ENCODE data around the gene NOX1.
"Not testable (repeated sequence)": the region's sequence is repeated elsewhere in the genome, so short reads cannot be mapped to it uniquely, and the experiment has no call there.

Gene NOX1

DNA sequence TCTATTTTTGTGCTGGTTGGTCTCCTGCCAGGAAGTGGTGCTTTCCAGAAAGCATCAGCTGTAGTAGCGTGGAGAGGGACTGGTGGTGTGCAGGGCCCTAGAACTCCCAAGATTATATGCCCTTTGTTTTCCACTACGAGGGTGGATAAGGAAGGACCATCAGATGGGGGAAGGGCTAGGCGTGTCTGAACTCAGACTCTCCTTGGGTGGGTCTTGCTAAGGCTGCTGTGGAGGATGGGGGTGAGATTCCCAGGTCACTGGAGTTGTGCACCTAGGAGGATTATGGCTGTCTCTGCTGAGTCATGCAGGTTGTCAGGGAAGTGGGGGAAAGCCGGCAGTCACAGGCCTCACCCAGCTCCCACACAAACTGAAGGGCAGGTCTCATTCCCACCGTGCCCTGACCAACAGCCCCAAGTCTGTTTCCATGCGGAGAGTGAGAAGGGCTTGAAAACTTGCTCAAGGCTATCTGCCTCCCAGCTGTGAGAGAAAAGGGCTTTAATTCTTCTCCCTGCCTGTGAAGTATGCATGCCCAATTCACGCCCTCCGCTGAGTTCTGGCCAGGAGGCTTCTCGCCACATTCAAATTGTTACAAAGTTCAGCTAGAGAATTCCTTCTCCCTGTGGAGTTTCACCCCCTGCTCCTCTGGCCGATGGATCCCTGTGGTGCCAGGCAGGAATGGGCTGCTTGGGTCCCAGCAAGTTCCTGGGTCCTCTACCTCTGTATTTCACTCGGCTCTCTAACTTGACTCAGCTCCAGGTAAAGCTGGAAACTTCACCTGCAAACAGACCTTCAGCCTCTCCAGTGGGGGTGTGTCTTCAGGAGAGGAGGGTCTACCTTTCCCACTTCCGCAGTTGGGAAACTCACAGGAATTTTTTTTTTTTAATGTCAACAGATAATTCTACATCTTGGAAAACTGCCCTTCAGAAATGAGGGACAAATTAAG, 61.7 kb downstream of the NOX1 start:
- WGBS, 2 donors (ENCODE audit: extremely low coverage in 2 of 2, insufficient read length in 2 of 2, insufficient replicate concordance in 1 of 2) = no CpG with 5 or more reads among the region's 12 CpGs
- Histone ChIP-seq H3K9ac (ENCODE audit: low read depth, low read length, poor library complexity) (no peak overlapping the region), H2BK120ac (ENCODE audit: low read depth, low read length) (no peak overlapping the region), H2AK5ac (ENCODE audit: low read depth, low read length) (no peak overlapping the region), H3K18ac (ENCODE audit: low read length) (no peak overlapping the region), H2BK15ac (ENCODE audit: low read length) (no peak overlapping the region), H4K91ac (ENCODE audit: low read depth, low read length, poor library complexity) (no peak overlapping the region), H2AFZ (ENCODE audit: low read length) (peak overlapping the region; percentile 11), H2BK12ac (ENCODE audit: low read length) (no peak overlapping the region), H3K4me1 (ENCODE audit: control insufficient read depth in 2 of 2, insufficient read depth in 1 of 2, low read depth in 1 of 2, low read length in 2 of 2) (peaks cover 0 to 1% of the 10 kb centered on the region in 2 donors), H3K4me2 (ENCODE audit: insufficient read depth, low read length, poor library complexity, severe bottlenecking) (no peak overlapping the region), H4K8ac (ENCODE audit: low read depth, low read length) (no peak overlapping the region), H2BK5ac (ENCODE audit: low read length) (no peak overlapping the region), H3K23ac (ENCODE audit: low read depth, low read length, poor library complexity) (no peak overlapping the region), H3K4ac (ENCODE audit: low read length) (no peak overlapping the region), H3K27ac (replicated peaks; ENCODE audit: low read length) (no peak overlapping the region), H3K14ac (ENCODE audit: low read length) (no peak overlapping the region), H3K79me1 (ENCODE audit: low read depth, low read length) (no peaks in the 10 kb centered on the region), H3K27me3 (ENCODE audit: control insufficient read depth in 3 of 3, insufficient read depth in 3 of 3, low read depth in 1 of 3, low read length in 3 of 3) (peaks cover 0 to 15% (median 0%) of the 10 kb centered on the region in 3 experiments), H3K36me3 (replicated peaks in 1 of 2; ENCODE audit: control insufficient read depth in 2 of 2, insufficient read depth in 2 of 2, low read length in 2 of 2) (no peaks in the 10 kb centered on the region), H3K9me3 (replicated peaks in 1 of 2; ENCODE audit: control insufficient read depth in 2 of 2, insufficient read depth in 1 of 2, low read depth in 1 of 2, low read length in 2 of 2) (no peaks in the 10 kb centered on the region), H3K4me3 (ENCODE audit: low read length in 2 of 2) (no peak overlapping the region)
- DNase-seq (ENCODE audit: low spot score) = no peak

GRCh38 chrX:100808265-100808664, 65.9 kb downstream of the NOX1 start:
- not testable (repeated sequence) for H2AK5ac ChIP-seq (ENCODE audit: low read depth, low read length); H3K9me3 ChIP-seq (replicated peaks in 1 of 2; ENCODE audit: control insufficient read depth in 2 of 2, insufficient read depth in 1 of 2, low read depth in 1 of 2, low read length in 2 of 2); H3K4me3 ChIP-seq (ENCODE audit: low read length in 2 of 2); H3K18ac ChIP-seq (ENCODE audit: low read length); H4K91ac ChIP-seq (ENCODE audit: low read depth, low read length, poor library complexity); H2BK5ac ChIP-seq (ENCODE audit: low read length); H2BK12ac ChIP-seq (ENCODE audit: low read length); H3K4ac ChIP-seq (ENCODE audit: low read length); H3K4me1 ChIP-seq (ENCODE audit: control insufficient read depth in 2 of 2, insufficient read depth in 1 of 2, low read depth in 1 of 2, low read length in 2 of 2); H2BK15ac ChIP-seq (ENCODE audit: low read length); H2AFZ ChIP-seq (ENCODE audit: low read length); H3K23ac ChIP-seq (ENCODE audit: low read depth, low read length, poor library complexity); H3K27me3 ChIP-seq (ENCODE audit: control insufficient read depth in 3 of 3, insufficient read depth in 3 of 3, low read depth in 1 of 3, low read length in 3 of 3); H2BK120ac ChIP-seq (ENCODE audit: low read depth, low read length); H3K9ac ChIP-seq (ENCODE audit: low read depth, low read length, poor library complexity); H3K79me1 ChIP-seq (ENCODE audit: low read depth, low read length); DNase-seq (ENCODE audit: low spot score); H3K4me2 ChIP-seq (ENCODE audit: insufficient read depth, low read length, poor library complexity, severe bottlenecking); H3K36me3 ChIP-seq (replicated peaks in 1 of 2; ENCODE audit: control insufficient read depth in 2 of 2, insufficient read depth in 2 of 2, low read length in 2 of 2); H3K14ac ChIP-seq (ENCODE audit: low read length); H3K27ac ChIP-seq (replicated peaks; ENCODE audit: low read length); H4K8ac ChIP-seq (ENCODE audit: low read depth, low read length)
- WGBS, 2 donors (ENCODE audit: extremely low coverage in 2 of 2, insufficient read length in 2 of 2, insufficient replicate concordance in 1 of 2) = no CpG with 5 or more reads among the region's 7 CpGs

- Histone ChIP-seq H3K27me3 (ENCODE audit: control insufficient read depth in 3 of 3, insufficient read depth in 3 of 3, low read depth in 1 of 3, low read length in 3 of 3) (peaks cover 0 to 5% (median 0%) of the 10 kb centered on the region in 3 experiments), H2AK5ac (ENCODE audit: low read depth, low read length) (no peak overlapping the region), H3K79me1 (ENCODE audit: low read depth, low read length) (no peaks in the 10 kb centered on the region), H3K18ac (ENCODE audit: low read length) (no peak overlapping the region), H2BK12ac (ENCODE audit: low read length) (no peak overlapping the region), H4K8ac (ENCODE audit: low read depth, low read length) (no peak overlapping the region), H3K27ac (replicated peaks; ENCODE audit: low read length) (no peak overlapping the region), H2BK120ac (ENCODE audit: low read depth, low read length) (no peak overlapping the region), H2AFZ (ENCODE audit: low read length) (no peak overlapping the region), H3K4ac (ENCODE audit: low read length) (no peak overlapping the region), H2BK15ac (ENCODE audit: low read length) (no peak overlapping the region), H3K4me2 (ENCODE audit: insufficient read depth, low read length, poor library complexity, severe bottlenecking) (no peak overlapping the region), H4K91ac (ENCODE audit: low read depth, low read length, poor library complexity) (no peak overlapping the region), H3K4me3 (ENCODE audit: low read length in 2 of 2) (no peak overlapping the region), H3K9ac (ENCODE audit: low read depth, low read length, poor library complexity) (no peak overlapping the region), H3K14ac (ENCODE audit: low read length) (no peak overlapping the region), H3K36me3 (replicated peaks in 1 of 2; ENCODE audit: control insufficient read depth in 2 of 2, insufficient read depth in 2 of 2, low read length in 2 of 2) (no peaks in the 10 kb centered on the region), H2BK5ac (ENCODE audit: low read length) (no peak overlapping the region), H3K9me3 (replicated peaks in 1 of 2; ENCODE audit: control insufficient read depth in 2 of 2, insufficient read depth in 1 of 2, low read depth in 1 of 2, low read length in 2 of 2) (no peaks in the 10 kb centered on the region), H3K23ac (ENCODE audit: low read depth, low read length, poor library complexity) (no peak overlapping the region), H3K4me1 (ENCODE audit: control insufficient read depth in 2 of 2, insufficient read depth in 1 of 2, low read depth in 1 of 2, low read length in 2 of 2) (no peaks in the 10 kb centered on the region)
- no peak for DNase-seq (ENCODE audit: low spot score)
- WGBS, 2 donors (ENCODE audit: extremely low coverage in 2 of 2, insufficient read length in 2 of 2, insufficient replicate concordance in 1 of 2) = no CpG with 5 or more reads among the region's 1 CpG
Observed at GRCh38 chrX:100804780-100805179, 69.4 kb downstream of the NOX1 start.

GRCh38 chrX:100802843-100803242, 71.3 kb downstream of the NOX1 start:
- H3K4me3 ChIP-seq (ENCODE audit: low read length in 2 of 2) = no peak overlapping the region
- no peak overlapping the region for H2BK5ac ChIP-seq (ENCODE audit: low read length)
- no peak overlapping the region for H2AFZ ChIP-seq (ENCODE audit: low read length)
- DNase-seq (ENCODE audit: low spot score) = no peak
- H3K14ac ChIP-seq (ENCODE audit: low read length) = no peak overlapping the region
- H3K23ac ChIP-seq (ENCODE audit: low read depth, low read length, poor library complexity) = no peak overlapping the region
- peaks cover 0 to 5% (median 0%) of the 10 kb centered on the region in 3 experiments for H3K27me3 ChIP-seq (ENCODE audit: control insufficient read depth in 3 of 3, insufficient read depth in 3 of 3, low read depth in 1 of 3, low read length in 3 of 3)
- H2BK120ac ChIP-seq (ENCODE audit: low read depth, low read length) = no peak overlapping the region
- H3K4me2 ChIP-seq (ENCODE audit: insufficient read depth, low read length, poor library complexity, severe bottlenecking) = no peak overlapping the region
- H4K91ac ChIP-seq (ENCODE audit: low read depth, low read length, poor library complexity) = no peak overlapping the region
- no peak overlapping the region for H2AK5ac ChIP-seq (ENCODE audit: low read depth, low read length)
- H3K9me3 ChIP-seq (replicated peaks in 1 of 2; ENCODE audit: control insufficient read depth in 2 of 2, insufficient read depth in 1 of 2, low read depth in 1 of 2, low read length in 2 of 2) = no peaks in the 10 kb centered on the region
- H3K9ac ChIP-seq (ENCODE audit: low read depth, low read length, poor library complexity) = no peak overlapping the region
- no peak overlapping the region for H3K18ac ChIP-seq (ENCODE audit: low read length)
- H3K79me1 ChIP-seq (ENCODE audit: low read depth, low read length) = no peaks in the 10 kb centered on the region
- no peak overlapping the region for H3K27ac ChIP-seq (replicated peaks; ENCODE audit: low read length)
- no peak overlapping the region for H2BK15ac ChIP-seq (ENCODE audit: low read length)
- H2BK12ac ChIP-seq (ENCODE audit: low read length) = no peak overlapping the region
- H3K4ac ChIP-seq (ENCODE audit: low read length) = no peak overlapping the region
- no peak overlapping the region for H4K8ac ChIP-seq (ENCODE audit: low read depth, low read length)
- WGBS, 2 donors (ENCODE audit: extremely low coverage in 2 of 2, insufficient read length in 2 of 2, insufficient replicate concordance in 1 of 2) = no CpG with 5 or more reads among the region's 3 CpGs
- H3K4me1 ChIP-seq (ENCODE audit: control insufficient read depth in 2 of 2, insufficient read depth in 1 of 2, low read depth in 1 of 2, low read length in 2 of 2) = no peaks in the 10 kb centered on the region
- H3K36me3 ChIP-seq (replicated peaks in 1 of 2; ENCODE audit: control insufficient read depth in 2 of 2, insufficient read depth in 2 of 2, low read length in 2 of 2) = no peaks in the 10 kb centered on the region
